T1000 (cell line): Measurements from ENCODE around the gene CNTFR.
"Not testable (repeated sequence)": the region's sequence is repeated elsewhere in the genome, so short reads cannot be mapped to it uniquely, and the experiment has no call there.

ENCODE experiments used
- DNase-seq: peaks from one replicate; lab custom pipeline; 2025; ENCODE audit warnings: mixed read lengths; lab: John Stamatoyannopoulos, UW

Gene CNTFR

GRCh38 chr9:34589636-34590380, at the start of gene CNTFR:
TSS of gene CNTFR (minus strand) at chr9:34589724. CDS start at chr9:34568981, 20,743 bp downstream.
- DNase-seq = no peak

- DNase-seq = not testable (repeated sequence)
These were observed 49.8 kb upstream of the CNTFR start for GRCh38 chr9:34639322-34639721.

- no peak for DNase-seq
These were observed 48.6 kb upstream of the CNTFR start for GRCh38 chr9:34638138-34638445.

GRCh38 chr9:34637356-34638137, 48.0 kb upstream of the CNTFR start, which contains the start of gene SIGMAR1:
TSS of gene SIGMAR1 (minus strand) at chr9:34637787. CDS start at chr9:34637697, 90 bp downstream.
- DNase-seq = peak; percentile 65

GRCh38 chr9:34636791-34637355, 47.3 kb upstream of the CNTFR start:
- DNase-seq = no peak

GRCh38 chr9:34635556-34635955, 46.0 kb upstream of the CNTFR start:
- no peak for DNase-seq

GRCh38 chr9:34634551-34635248, 45.2 kb upstream of the CNTFR start:
- DNase-seq = no peak

- DNase-seq = no peak
These were observed 44.5 kb upstream of the CNTFR start for GRCh38 chr9:34633851-34634550.

- no peak for DNase-seq
These were observed 43.6 kb upstream of the CNTFR start for GRCh38 chr9:34633166-34633565.

GRCh38 chr9:34630402-34631154, 41.1 kb upstream of the CNTFR start:
- no peak for DNase-seq

- no peak for DNase-seq
These were observed 39.9 kb upstream of the CNTFR start for GRCh38 chr9:34629491-34629808.

GRCh38 chr9:34628656-34629490, 39.3 kb upstream of the CNTFR start, which contains the start of gene ARID3C:
TSS of gene ARID3C (minus strand) at chr9:34629066. CDS start at chr9:34628014, 1,052 bp downstream.
- DNase-seq = no peak

GRCh38 chr9:34627716-34628655, 38.5 kb upstream of the CNTFR start:
- DNase-seq = no peak

- DNase-seq = no peak
These were observed 35.6 kb upstream of the CNTFR start for GRCh38 chr9:34625186-34625486.

GRCh38 chr9:34624475-34625185, 35.1 kb upstream of the CNTFR start:
- DNase-seq = no peak

GRCh38 chr9:34623374-34624235, 34.1 kb upstream of the CNTFR start:
- DNase-seq = no peak
